ENCODE measurements around the gene TRAPPC14.

GRCh38 chr7:100169147-100169850, 10.8 kb upstream of the TRAPPC14 start:
- TF ChIP-seq, protein P1, sequence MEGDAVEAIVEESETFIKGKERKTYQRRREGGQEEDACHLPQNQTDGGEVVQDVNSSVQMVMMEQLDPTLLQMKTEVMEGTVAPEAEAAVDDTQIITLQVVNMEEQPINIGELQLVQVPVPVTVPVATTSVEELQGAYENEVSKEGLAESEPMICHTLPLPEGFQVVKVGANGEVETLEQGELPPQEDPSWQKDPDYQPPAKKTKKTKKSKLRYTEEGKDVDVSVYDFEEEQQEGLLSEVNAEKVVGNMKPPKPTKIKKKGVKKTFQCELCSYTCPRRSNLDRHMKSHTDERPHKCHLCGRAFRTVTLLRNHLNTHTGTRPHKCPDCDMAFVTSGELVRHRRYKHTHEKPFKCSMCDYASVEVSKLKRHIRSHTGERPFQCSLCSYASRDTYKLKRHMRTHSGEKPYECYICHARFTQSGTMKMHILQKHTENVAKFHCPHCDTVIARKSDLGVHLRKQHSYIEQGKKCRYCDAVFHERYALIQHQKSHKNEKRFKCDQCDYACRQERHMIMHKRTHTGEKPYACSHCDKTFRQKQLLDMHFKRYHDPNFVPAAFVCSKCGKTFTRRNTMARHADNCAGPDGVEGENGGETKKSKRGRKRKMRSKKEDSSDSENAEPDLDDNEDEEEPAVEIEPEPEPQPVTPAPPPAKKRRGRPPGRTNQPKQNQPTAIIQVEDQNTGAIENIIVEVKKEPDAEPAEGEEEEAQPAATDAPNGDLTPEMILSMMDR (IDR thresholded peaks at IDR 0.05) = no peak
- TF ChIP-seq POLR2A (IDR thresholded peaks at IDR 0.05) = no peak

Data from tibial nerve (tissue), 3 donors.